GM21825 (cell line): ENCODE data around the gene YAF2.

ENCODE experiments used
- ATAC-seq: cut with Tn5 transposase; IDR thresholded peaks from one replicate; pipeline ENCODE4 v1.9.1; 2021; ENCODE audit warnings: mild to moderate bottlenecking, moderate library complexity; ENCODE audit not compliant: unreplicated experiment

The YAF2 gene

GRCh38 chr12:42238240-42239140 is at the start of gene YAF2:
TSS of gene YAF2 (minus strand) at chr12:42238248. CDS start at chr12:42238180, 68 bp downstream.
- peak; percentile 77 for ATAC-seq

- no peak for ATAC-seq
Observed at GRCh38 chr12:42286741-42287140, 48.7 kb upstream of the YAF2 start.

GRCh38 chr12:42285431-42285830 is 47.4 kb upstream of the YAF2 start:
- no peak for ATAC-seq

GRCh38 chr12:42284876-42285275 is 46.8 kb upstream of the YAF2 start:
- no peak for ATAC-seq

GRCh38 chr12:42284157-42284556 is 46.1 kb upstream of the YAF2 start:
- ATAC-seq = no peak

- no peak for ATAC-seq
Observed at GRCh38 chr12:42283739-42284138, 45.7 kb upstream of the YAF2 start.

- ATAC-seq = no peak
Observed at GRCh38 chr12:42282294-42282693, 44.2 kb upstream of the YAF2 start.

GRCh38 chr12:42281844-42282243 is 43.8 kb upstream of the YAF2 start:
- no peak for ATAC-seq

- ATAC-seq = no peak
Observed at GRCh38 chr12:42281278-42281677, 43.2 kb upstream of the YAF2 start.

GRCh38 chr12:42278128-42278510 is 40.1 kb upstream of the YAF2 start:
- no peak for ATAC-seq

- ATAC-seq = no peak
Observed at GRCh38 chr12:42277396-42278127, 39.5 kb upstream of the YAF2 start.

GRCh38 chr12:42275499-42275898 is 37.5 kb upstream of the YAF2 start:
- ATAC-seq = no peak

- no peak for ATAC-seq
Observed at GRCh38 chr12:42273706-42274105, 35.7 kb upstream of the YAF2 start.

- no peak for ATAC-seq
Observed at GRCh38 chr12:42270596-42270995, 32.5 kb upstream of the YAF2 start.

- no peak for ATAC-seq
Observed at GRCh38 chr12:42267413-42268190, 29.6 kb upstream of the YAF2 start.

GRCh38 chr12:42266579-42267230 is 28.7 kb upstream of the YAF2 start:
- ATAC-seq = no peak

GRCh38 chr12:42262271-42262670 is 24.2 kb upstream of the YAF2 start:
- no peak for ATAC-seq

GRCh38 chr12:42261708-42262107 is 23.7 kb upstream of the YAF2 start:
- ATAC-seq = no peak

- no peak for ATAC-seq
Observed at GRCh38 chr12:42260518-42260917, 22.5 kb upstream of the YAF2 start.

GRCh38 chr12:42259699-42260098 is 21.7 kb upstream of the YAF2 start:
- no peak for ATAC-seq

GRCh38 chr12:42255866-42256261 is 17.8 kb upstream of the YAF2 start:
- ATAC-seq = no peak
